Tibial artery (tissue), 4 donors: ENCODE results near the gene S100A7.
A peak's percentile ranks its signal among the peaks of the same experiment; 100 is the strongest.

ENCODE experiments used
- DNase-seq, 2 donors: peaks; one replicate each; pipeline ENCODE4 v3.0.0-alpha.2; 2019
- H3K27ac ChIP-seq, 2 donors: fragments of 200-600 bp; sonication (generic) in 1 of 2; 1 replicate in 1 of 2; 2 replicates in 1 of 2; pipeline ENCODE4 v1.5.1; 2018 to 2019; ENCODE audit warnings: mild to moderate bottlenecking in 1 of 2
- H3K27me3 ChIP-seq, 2 donors: fragments of 200-600 bp; sonication (generic) in 1 of 2; one replicate each; pipeline versions ENCODE4 v1.5.1 to v1.6.0; 2016 to 2019
- H3K36me3 ChIP-seq, 3 donors: fragments of 200-600 bp; sonication (generic) in 2 of 3; one replicate each; pipeline ENCODE4 v1.5.1; 2016 to 2019; ENCODE audit warnings: mild to moderate bottlenecking in 2 of 3
- H3K4me1 ChIP-seq, 4 donors: fragments of 200-600 bp; sonication (generic) in 2 of 4; 1 replicate in 3 of 4; 2 replicates in 1 of 4; pipeline ENCODE4 v1.5.1; 2016 to 2019
- H3K4me3 ChIP-seq, 2 donors: fragments of 200-600 bp; sonication (generic) in 1 of 2; 1 replicate in 1 of 2; 2 replicates in 1 of 2; pipeline ENCODE4 v1.5.1; 2018 to 2019; ENCODE audit warnings: mild to moderate bottlenecking in 2 of 2
- H3K9me3 ChIP-seq, 3 donors: fragments of 200-600 bp; sonication (generic) in 1 of 3; one replicate each; pipeline ENCODE4 v1.5.1; 2016 to 2019
- CTCF ChIP-seq, 2 experiments: fragments of 200-600 bp in 1 of 2; fragments of 450-650 bp in 1 of 2; IDR thresholded peaks; one replicate each; pipeline ENCODE4 v1.5.1; 2017 to 2019; ENCODE audit warnings: antibody characterized with exemption in 2 of 2, mild to moderate bottlenecking in 1 of 2, moderate library complexity in 1 of 2
- intact Hi-C: fragments of 100-400 bp; cut with DNase I; formaldehyde crosslinking; loops from one replicate; pipeline ENCODE4 v1.15.0; 2023; ENCODE audit warnings: low total_unique reads

The S100A7 gene

DNA sequence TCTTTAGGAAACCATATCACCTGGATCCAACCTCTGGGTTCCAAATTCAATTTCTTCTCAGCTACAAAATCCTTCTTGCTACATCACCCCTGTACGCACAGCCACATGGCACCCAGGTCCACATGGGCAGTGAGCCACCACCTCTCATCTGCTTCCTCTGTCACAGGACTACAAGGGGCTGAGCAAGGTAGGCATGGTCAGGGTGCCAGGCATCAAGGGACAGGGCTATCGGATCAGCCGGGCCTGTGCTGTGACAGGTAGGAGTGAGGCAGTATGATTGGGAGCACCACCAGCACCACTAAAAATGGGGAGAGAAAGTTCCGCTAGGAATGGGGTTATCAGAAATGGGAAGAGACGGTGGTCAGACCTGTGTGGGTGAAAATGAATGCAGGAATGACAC lies 45.9 kb upstream of the S100A7 start:
- peaks cover 10 to 34% (median 25%) of the 10 kb centered on the region in 4 donors for H3K4me1 ChIP-seq
- H3K27me3 ChIP-seq, result no peaks in the 10 kb centered on the region
- DNase-seq, result no peak
- intact Hi-C loops, result loop anchor here (5.0 kb wide), 1 partner anchor 111 kb away; the partner anchor contains the start of gene S100A14
- H3K4me3 ChIP-seq, result no peak overlapping the region
- H3K27ac ChIP-seq, result peak overlapping the region; percentile 81 to 82
- H3K9me3 ChIP-seq, result no peaks in the 10 kb centered on the region
- no peak for TF ChIP-seq CTCF (IDR thresholded peaks at IDR 0.05)
- no peaks in the 10 kb centered on the region for H3K36me3 ChIP-seq

DNA sequence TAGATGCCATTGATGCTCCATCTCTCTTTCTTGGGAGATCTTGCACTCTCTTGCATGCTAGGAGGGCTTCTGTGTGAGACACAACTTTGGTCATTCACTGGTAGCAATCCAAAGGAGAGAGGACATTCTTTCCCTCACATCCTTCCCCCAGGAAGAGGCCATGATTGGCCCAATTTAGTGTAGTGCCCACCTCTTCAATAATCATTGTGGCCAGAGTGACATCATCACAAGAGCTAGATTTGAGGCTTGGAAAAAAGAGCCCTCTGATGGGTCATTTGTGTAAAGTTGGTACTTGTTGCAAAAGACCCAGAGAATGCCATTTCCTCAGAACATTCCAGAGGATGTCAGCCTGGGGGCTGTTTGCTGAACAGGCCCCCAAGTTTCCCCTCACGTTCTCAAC lies 45.1 kb upstream of the S100A7 start:
- Histone ChIP-seq H3K4me1 (peaks cover 10 to 28% (median 23%) of the 10 kb centered on the region in 4 donors), H3K36me3 (no peaks in the 10 kb centered on the region), H3K9me3 (no peaks in the 10 kb centered on the region), H3K27ac (peak overlapping the region; percentile 81 to 82), H3K4me3 (no peak overlapping the region), H3K27me3 (no peaks in the 10 kb centered on the region)
- intact Hi-C loops, result loop anchor here (5.0 kb wide), 1 partner anchor 112 kb away; the partner anchor contains the start of gene S100A14
- DNase-seq, result no peak
- no peak for TF ChIP-seq CTCF (IDR thresholded peaks at IDR 0.05)

- Histone ChIP-seq H3K36me3 (no peaks in the 10 kb centered on the region), H3K4me1 (peaks cover 10 to 33% (median 23%) of the 10 kb centered on the region in 4 donors), H3K9me3 (no peaks in the 10 kb centered on the region), H3K4me3 (no peak overlapping the region), H3K27ac (no peak overlapping the region), H3K27me3 (no peaks in the 10 kb centered on the region)
- intact Hi-C loops, result no loop called here
- TF ChIP-seq CTCF (IDR thresholded peaks at IDR 0.05), result no peak
- no peak for DNase-seq
Measured at GRCh38 chr1:153503766-153504165, 43.3 kb upstream of the S100A7 start.

DNA sequence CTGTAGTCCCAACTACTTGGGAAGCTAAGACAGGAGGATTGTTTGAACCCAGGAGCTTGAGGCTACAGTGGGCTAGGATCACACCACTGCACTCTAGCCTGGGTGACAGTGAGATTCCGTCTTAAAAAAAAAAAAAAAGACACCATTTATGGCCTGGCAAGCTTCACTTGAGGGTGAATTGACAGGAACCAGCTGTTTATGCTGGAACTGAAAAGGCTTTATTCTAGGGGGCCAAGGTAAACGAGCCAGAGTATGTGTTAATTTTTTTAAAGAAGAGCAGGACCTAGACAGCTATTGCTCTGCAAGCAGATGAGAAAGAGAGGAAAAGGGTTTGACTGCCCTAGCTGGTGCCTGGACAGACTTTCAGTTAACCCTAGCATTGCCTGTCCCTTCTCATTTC lies 38.3 kb upstream of the S100A7 start:
- Histone ChIP-seq H3K4me1 (peaks cover 0 to 15% (median 3%) of the 10 kb centered on the region in 4 donors), H3K36me3 (no peaks in the 10 kb centered on the region), H3K27me3 (no peaks in the 10 kb centered on the region), H3K27ac (no peak overlapping the region), H3K4me3 (no peak overlapping the region), H3K9me3 (no peaks in the 10 kb centered on the region)
- TF ChIP-seq CTCF (IDR thresholded peaks at IDR 0.05), result no peak
- intact Hi-C loops, result no loop called here
- no peak for DNase-seq

DNA sequence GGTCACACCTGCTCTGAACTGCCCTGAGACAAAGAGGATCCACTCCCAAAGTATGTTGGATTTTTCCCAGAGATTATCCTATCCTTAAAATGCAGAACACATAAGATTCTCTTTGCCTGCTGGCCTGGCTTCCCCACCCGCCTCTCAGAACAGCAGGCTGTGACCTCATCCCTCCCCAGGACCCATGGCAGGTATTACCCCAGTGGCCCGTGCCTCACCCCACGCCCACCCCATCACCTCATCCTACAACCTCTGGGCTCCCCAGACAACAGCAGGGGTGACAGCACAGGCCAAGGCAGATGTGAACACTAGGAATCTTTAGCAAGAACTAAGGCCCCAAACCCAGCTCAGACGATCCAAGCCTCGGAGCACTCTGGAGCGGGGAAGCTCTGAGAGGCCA lies 35.1 kb upstream of the S100A7 start:
- Histone ChIP-seq H3K4me3 (no peak overlapping the region), H3K9me3 (no peaks in the 10 kb centered on the region), H3K27ac (no peak overlapping the region), H3K4me1 (peaks cover 0 to 47% (median 25%) of the 10 kb centered on the region in 4 donors), H3K36me3 (no peaks in the 10 kb centered on the region), H3K27me3 (no peaks in the 10 kb centered on the region)
- intact Hi-C loops, result loop anchor here (2.0 kb wide), 1 partner anchor 31 kb away; no protein-coding TSS in a partner anchor
- TF ChIP-seq CTCF (IDR thresholded peaks at IDR 0.05), result no peak
- DNase-seq, result no peak
